MG63 (cell line): ENCODE results near the gene HIP1. TPM values are rescaled to one million over a fixed set of nuclear protein-coding genes. Genes with fewer than 3 reads are reported as not detected.
"Not testable (repeated sequence)": the region's sequence is repeated elsewhere in the genome, so short reads cannot be mapped to it uniquely, and the experiment has no call there.

Experiments
- DNase-seq: peaks from one replicate; pipeline ENCODE4 v3.0.0-alpha.2; 2020
- H3K27me3 ChIP-seq: fragments of 250-450 bp; sonication (Bioruptor Pico); 2 replicates; pipeline ENCODE4 v1.5.1; 2020; ENCODE audit warnings: mild to moderate bottlenecking, moderate library complexity
- H3K36me3 ChIP-seq: fragments of 250-450 bp; sonication (Bioruptor Pico); 2 replicates; pipeline ENCODE4 v1.5.1; 2020; ENCODE audit warnings: mild to moderate bottlenecking, moderate library complexity
- H3K4me3 ChIP-seq: fragments of 250-450 bp; sonication (Bioruptor Pico); 2 replicates; pipeline ENCODE4 v1.5.1; 2020; ENCODE audit warnings: mild to moderate bottlenecking, moderate library complexity
- H3K9me3 ChIP-seq: fragments of 250-450 bp; sonication (Bioruptor Pico); 2 replicates; pipeline ENCODE4 v1.5.1; 2020; ENCODE audit warnings: mild to moderate bottlenecking, moderate library complexity
- total RNA-seq: library from RNA; depleted of rRNA; stranded (reverse); fragments of >200 nt; shearing (Covaris generic); gene quantifications from 2 replicates; pipeline ENCODE4 v1.2.3, GENCODE V29; 2014; ENCODE audit warnings: low replicate concordance; rRNA removed

HIP1 gene
- total RNA-seq, 1 experiment from 2014 or later, result 5.2 TPM

- not testable (repeated sequence) for H3K36me3 ChIP-seq, DNase-seq, H3K27me3 ChIP-seq, H3K9me3 ChIP-seq, H3K4me3 ChIP-seq
Observed at GRCh38 chr7:75509033-75509432, 229.7 kb downstream of the HIP1 start.

- H3K36me3 ChIP-seq, DNase-seq, H3K9me3 ChIP-seq, H3K4me3 ChIP-seq, H3K27me3 ChIP-seq: not testable (repeated sequence)
Observed at GRCh38 chr7:75492020-75492419, 246.7 kb downstream of the HIP1 start, which contains the start of gene SPDYE5. Gene SPDYE5, plus strand, starts transcription at chr7:75492320. Its CDS starts 1,728 bp downstream, at chr7:75494048.

GRCh38 chr7:75485979-75486643, 252.6 kb downstream of the HIP1 start, which contains the start of gene POM121C:
Gene POM121C, minus strand, starts transcription at chr7:75486299. Its CDS starts 44,803 bp downstream, at chr7:75441496.
- peak; percentile 91 for DNase-seq
- not testable (repeated sequence) for H3K9me3 ChIP-seq, H3K36me3 ChIP-seq, H3K27me3 ChIP-seq
- H3K4me3 ChIP-seq, result peak within 1 kb of the TSS; percentile 77

GRCh38 chr7:75485355-75485978, 253.3 kb downstream of the HIP1 start:
- H3K36me3 ChIP-seq, DNase-seq, H3K27me3 ChIP-seq, H3K9me3 ChIP-seq: not testable (repeated sequence)
- H3K4me3 ChIP-seq, result peak overlapping the region; percentile 77

Other genes starting within 250 kb of the HIP1 start
- not detected in 2 replicates for gene SPDYE5, start 246.6 kb downstream of the HIP1 start, total RNA-seq
- 22.3 and 44.7 TPM in 2 replicates for gene CCL26, start 33.3 kb upstream of the HIP1 start, total RNA-seq
- gene CCL24, start 74.9 kb upstream of the HIP1 start, total RNA-seq, result not detected in 2 replicates
- 11.8 and 12.8 TPM in 2 replicates for gene RHBDD2, start 140.1 kb upstream of the HIP1 start, total RNA-seq
- 13.7 and 23.3 TPM in 2 replicates for gene POR, start 176.2 kb upstream of the HIP1 start, total RNA-seq